HTR-8/SVneo (cell line): ENCODE measurements around the gene BAIAP2L2.
"Not testable (repeated sequence)": the region's sequence is repeated elsewhere in the genome, so short reads cannot be mapped to it uniquely, and the experiment has no call there.

ENCODE experiments used
- DNase-seq: peaks from one replicate; pipeline ENCODE4 v3.0.0; 2011; ENCODE audit warnings: low spot score, mixed read lengths; ENCODE audit not compliant: insufficient read length
- FAIRE-seq: peaks from 2 replicates; lab custom pipeline; 2011; peaks lifted over from hg19 to GRCh38; lab: Jason Lieb, UNC

The BAIAP2L2 gene

DNA sequence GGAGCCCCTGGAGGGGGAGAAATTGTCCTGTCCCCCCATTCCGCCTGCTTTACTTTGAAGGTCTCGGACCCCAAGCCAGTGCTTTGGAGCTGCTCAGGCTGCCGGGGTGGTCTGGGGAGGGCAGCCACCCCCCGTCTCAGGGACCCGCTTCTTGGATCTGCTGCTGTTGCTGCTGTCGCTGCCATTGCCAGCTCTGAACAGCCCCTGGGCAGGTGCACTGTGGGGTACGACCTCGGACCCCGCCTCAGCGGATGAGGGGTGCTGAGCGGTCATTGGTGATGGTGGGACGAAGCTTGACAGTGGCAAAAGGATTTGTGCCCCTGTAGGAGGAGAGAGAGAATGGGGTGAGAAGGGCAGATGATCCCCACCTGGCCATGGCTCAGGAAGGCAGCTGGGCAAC, 25.4 kb downstream of the BAIAP2L2 start:
- FAIRE-seq: no peak
- DNase-seq: no peak

DNA sequence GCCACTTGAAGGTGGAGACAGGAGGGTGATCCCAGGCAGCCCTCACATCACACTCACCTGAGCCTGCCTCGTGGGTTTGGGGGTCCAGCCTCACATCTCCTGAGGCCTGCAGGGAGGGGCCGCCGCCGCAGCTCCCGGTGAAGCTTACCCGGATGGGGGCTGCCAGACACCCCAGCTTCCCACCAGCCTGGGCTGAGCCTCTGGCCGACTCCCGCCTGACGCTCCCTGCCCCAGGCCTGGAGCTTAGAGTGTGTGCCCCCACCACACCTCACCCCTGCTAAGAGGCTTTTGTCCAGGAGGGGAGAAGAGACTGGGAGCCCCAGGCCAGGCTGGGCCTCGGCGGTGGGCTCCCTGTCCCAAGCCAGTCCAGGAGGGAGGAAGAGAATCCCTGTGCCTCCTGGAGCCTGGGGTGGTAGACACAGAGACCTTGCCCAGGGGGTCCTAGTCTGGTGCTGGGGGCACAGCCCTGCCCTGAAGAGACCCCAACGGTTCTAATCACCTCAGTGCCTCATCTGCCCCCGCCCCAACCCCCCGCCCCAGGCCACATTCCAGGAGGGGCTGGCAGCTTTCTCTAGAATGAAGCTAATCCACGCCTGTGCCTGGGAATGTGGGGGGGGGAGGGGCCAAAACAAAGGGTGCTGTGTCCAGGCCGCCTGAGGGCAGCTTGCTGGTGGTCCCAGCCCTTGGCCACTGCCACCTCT, 26.4 kb downstream of the BAIAP2L2 start, which contains the start of gene SLC16A8:
SLC16A8 (minus strand) TSS at position 254 of the 701 bp plus-strand sequence. CDS start 1,311 bp downstream, outside the sequence.
- FAIRE-seq: no peak

DNA sequence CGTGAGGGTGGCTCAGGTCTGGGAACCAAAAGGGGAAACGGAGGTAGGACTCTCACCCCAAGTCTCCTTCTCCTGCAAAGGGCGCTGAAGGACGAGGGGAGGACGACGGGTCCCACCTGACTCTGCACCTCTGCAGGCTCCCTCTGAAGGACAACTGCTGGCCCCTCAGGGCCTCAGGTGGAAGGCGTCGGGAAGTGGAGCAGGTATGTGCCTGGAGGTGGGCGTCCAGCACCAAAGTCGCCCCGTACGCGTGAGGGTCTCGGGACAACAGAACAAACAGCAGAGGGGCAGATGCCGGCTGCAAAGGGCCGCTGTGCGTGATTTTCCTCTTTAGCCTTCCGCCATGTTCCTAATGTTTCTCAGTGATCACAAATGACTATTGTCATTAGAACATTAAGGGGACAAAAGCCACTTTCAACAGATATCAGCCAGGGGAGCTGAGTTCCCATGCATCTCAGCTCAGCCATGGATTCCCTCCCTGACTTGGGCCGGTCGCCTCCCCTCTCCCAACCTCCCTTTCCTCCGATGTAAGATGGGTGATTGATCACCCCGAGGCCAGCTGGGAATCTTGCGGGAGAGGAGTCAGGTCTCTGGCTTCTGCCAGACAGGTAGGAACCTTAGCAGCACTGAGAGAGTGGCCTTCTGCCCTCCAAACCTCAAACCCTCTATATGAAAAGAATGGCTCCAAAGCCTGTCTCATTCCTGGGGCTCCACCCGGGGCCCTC, 27.3 kb downstream of the BAIAP2L2 start:
- no peak for FAIRE-seq

More for the DNA sequence above, 26.4 kb downstream of the BAIAP2L2 start, which contains the start of gene SLC16A8:
- DNase-seq: no peak

DNA sequence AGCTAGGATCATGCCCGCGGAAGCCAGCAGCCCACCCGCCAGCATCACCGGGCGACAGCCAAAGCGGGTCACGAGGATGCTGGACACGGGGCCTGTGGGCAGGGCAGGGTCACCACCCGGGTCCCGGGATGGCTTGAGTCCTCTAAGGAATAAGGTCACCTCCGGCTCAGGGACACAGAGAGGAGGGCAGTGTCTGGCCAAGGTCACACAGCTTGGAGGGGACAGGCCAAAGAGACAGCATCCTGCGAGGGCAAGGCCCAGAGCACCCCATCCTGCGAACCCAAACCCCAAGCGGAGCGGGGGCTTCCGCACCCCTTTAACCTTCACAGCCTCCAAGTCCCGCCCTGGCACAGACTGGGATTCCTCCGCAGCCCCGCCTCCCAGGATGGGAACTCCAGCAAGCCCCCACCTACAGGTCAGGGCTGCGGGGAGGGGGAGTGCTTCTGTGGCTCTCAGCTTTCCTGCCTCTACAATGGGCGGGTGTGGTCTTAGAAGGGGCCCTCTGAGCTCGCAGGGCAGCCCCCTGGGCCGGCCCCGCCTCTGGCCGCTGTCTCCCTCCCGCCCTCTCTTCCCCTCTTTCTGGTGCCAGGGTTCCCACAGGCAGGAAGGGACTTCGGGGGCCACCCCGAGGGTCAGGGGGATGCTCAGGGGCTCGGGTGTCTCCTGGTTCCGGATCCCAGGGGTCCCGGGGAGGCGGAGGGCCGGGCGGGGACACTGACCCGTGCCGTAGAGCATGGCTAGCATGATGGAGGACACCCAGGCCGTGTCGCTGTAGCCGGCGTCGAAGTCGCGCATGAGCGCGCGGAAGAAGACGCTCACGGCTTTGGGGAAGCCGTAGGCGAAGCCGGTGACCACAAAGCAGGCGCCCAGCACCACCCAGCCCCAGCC, 28.3 kb downstream of the BAIAP2L2 start:
- no peak for DNase-seq
- FAIRE-seq: no peak

More for the DNA sequence above, 27.3 kb downstream of the BAIAP2L2 start:
- no peak for DNase-seq

DNA sequence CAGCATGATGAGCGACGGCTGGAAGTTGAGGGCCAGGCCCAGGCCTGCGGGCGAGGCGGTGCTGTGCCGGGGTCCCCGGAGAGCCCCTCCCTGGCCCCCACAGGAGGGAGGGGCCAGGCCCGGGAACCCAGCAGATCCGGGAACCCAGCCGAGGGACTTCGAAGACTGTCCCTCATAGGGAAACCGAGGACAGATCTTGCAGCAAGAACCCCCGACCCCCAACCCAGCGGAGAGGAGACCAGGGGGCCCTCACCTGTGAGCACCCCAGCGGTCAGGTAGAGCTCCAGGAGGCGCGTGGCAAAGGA, 28.9 kb downstream of the BAIAP2L2 start:
- FAIRE-seq (no peak), DNase-seq (no peak)

DNA sequence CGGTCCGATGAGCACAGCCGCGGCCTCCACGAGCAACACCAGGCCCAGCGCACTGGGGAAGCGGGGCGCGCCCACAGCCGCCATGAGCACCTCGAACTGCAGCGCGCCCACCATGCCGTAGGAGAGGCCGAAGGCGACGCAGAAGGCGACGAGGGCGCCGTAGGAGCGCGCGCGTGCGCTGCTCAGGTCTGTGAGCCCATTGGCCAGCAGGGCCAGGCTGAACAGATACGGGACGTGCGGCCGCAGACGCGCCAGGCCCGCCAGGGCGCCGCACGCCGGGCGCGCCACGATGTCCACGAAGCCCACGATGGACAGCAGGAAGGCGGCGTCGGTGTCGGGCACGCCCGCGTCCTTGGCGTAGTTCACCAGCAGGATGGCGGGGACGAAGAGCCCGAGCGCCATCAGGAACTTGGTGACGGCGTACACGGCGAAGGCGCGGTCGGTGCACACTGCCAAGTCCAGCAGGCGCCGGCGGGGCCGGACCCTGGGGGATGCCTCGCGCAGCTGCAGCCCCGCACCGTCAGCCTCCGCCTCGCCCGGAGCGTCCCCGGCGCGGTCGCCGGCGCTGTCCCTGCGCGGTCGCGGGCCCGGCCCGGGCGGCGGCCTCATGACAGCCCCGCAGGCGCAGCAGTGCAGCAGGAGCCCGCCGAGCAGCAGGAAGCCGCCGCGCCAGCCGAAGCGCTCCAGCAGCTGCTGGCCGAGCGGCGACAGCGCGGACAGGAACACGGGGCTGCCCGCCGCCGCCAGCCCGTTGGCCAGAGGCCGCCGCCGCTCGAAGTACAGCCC, 29.4 kb downstream of the BAIAP2L2 start:
- no peak for FAIRE-seq
- DNase-seq: no peak

DNA sequence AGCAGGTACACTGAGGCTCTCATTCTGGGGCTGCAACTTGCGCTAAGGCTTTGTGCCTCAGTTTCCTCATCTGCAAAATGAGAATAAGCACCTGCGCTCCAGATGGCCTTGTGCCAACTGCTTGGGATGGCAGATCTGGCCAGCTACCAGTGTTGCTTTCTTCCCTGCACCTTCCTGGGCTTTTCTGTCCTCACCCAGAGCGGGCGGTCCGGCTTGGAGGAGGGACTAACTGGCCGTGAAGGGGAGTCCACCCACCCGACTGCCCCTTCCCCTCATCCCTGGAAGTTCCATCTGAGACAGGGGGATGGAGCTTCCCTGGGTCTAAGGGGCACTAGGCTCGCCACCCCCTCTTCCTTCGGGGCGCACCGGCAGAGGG, 30.0 kb downstream of the BAIAP2L2 start:
- DNase-seq: no peak
- no peak for FAIRE-seq

DNA sequence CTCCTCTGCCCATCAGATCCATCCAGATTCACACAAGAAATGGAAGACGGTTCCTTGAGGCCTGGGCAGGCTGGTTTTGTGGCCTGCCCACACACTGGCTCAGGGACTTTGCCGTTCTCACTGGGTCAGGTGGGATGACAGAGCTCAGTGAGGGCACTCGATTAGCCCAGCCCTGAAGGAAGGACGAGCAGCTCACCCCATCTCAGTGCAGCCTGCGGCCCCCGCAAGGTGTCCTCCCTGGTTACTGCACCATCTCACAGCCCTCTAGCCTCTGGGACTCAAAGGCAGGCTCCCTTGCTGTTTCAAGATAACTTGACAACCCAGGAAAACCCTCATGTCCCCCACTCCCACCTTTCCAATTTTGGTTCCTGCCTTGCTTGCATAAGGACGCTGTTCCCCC, 30.7 kb downstream of the BAIAP2L2 start:
- no peak for DNase-seq
- FAIRE-seq: no peak

DNA sequence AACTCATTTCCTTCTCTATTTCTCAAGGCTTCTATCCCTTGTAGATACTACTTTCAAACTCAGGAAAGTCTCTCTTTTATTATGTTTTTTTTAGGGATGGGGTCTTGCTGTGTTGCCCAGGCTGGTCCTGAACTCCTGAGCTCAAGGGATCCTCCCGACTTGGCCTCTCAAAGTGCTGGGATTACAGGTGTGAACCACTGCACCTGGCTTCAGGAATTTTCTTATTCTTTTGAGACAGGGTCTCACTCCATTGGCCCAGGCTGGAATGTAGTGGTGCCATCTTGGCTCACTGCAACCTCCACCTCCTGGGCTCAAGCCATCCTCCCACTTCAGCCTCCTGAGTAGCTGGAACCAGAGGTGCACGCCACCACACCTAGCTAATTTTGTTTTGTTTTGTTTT, 31.3 kb downstream of the BAIAP2L2 start:
- DNase-seq, FAIRE-seq: not testable (repeated sequence)

DNA sequence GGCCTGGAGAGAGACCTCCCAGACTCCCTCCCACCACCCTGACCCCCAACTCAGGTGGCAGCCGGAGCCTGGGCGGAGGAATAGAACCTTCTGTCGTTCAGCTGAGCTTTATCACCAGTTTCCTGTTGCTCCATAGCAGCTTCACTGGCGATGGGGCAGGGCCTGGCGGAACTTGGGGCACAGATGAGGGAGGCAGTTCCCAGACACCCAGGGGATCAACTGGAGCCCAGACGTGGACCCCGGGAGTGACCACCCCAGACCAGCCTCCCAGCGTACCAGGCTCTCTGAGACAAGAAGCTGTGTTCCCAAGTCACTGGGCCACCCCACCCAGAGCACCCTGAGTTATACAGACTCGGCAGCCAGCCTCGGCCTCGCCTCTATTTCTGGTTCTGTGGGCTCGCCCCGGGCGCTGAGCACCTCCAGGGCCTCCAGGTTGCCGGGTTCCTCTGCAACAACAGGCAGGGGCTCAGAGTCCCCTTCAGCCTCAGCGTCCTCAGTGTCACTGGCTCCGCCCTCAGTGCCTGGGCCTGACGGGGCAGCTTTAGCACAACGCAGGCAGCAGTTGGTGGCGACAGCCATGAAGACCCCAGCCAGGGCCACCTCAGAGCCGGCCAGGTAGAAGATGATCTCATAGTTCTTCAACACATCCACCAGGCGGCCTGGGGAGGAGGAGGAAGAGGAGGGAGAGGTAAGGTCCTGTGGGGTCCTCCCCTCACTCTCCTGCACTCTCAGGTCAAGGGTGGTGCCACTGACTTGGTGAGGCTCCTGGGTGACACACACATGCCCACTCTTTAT, 32.2 kb downstream of the BAIAP2L2 start:
- no peak for FAIRE-seq
- DNase-seq: no peak

DNA sequence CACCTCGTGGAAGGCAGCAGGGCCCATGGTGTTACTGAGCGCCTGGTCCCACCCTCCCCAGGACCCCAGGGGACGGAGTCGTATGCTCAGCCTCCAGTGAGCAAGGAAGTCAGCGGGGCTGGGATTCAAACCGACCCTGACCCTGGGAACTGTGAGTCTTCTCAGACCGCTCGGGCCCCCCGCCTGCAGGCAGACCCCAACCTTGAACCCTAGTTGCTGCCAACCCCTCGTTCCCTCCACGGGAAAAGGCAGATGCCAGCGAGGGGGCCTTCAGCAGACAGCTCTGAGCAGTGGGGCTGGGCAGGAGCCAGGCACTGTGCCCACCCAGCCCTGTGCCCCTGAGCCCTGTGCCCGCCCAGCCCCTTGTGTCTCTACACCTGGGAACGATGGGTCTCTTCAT, 32.9 kb downstream of the BAIAP2L2 start:
- FAIRE-seq: no peak
- no peak for DNase-seq

DNA sequence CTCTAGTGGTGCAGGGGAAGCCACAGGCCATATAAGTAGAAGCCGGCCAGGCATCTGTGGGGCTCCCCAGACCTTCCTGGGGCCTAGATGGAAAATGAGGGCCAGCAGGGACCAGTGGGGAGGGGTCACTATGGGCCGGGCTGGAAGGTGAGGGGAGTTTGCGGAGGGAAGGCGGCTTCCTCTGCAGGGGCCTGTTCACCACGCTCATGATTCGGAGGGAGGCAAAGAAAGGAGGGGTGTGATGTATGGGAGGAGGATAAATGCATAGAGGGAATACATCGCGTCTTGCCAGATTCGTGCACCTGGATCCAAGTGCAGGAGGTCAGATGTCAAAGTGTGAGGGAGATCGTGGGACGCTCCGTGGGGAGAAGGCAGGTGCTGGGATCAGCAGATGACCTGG, 33.4 kb downstream of the BAIAP2L2 start:
- no peak for FAIRE-seq
- DNase-seq: no peak

DNA sequence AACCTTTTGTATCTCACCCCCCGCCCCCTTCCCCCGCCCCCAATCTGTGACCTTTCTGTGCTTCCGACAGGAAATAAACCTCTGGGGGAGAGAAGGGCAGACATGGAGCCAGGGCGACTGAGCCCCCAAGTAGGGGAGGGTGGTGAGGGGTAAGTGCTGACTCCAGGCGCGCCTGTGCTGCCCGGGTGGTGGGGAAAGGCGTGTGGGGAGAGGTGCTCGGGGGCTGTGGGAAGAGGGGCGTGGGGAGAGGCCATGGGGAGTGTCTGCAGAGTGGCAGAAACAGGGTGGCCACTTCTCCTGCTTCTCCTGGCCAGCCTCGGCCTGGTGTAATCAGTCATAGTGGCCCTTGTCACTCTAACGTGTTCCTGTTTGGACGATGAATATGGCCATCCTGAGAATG, 34.5 kb downstream of the BAIAP2L2 start:
- no peak for DNase-seq
- FAIRE-seq: no peak

DNA sequence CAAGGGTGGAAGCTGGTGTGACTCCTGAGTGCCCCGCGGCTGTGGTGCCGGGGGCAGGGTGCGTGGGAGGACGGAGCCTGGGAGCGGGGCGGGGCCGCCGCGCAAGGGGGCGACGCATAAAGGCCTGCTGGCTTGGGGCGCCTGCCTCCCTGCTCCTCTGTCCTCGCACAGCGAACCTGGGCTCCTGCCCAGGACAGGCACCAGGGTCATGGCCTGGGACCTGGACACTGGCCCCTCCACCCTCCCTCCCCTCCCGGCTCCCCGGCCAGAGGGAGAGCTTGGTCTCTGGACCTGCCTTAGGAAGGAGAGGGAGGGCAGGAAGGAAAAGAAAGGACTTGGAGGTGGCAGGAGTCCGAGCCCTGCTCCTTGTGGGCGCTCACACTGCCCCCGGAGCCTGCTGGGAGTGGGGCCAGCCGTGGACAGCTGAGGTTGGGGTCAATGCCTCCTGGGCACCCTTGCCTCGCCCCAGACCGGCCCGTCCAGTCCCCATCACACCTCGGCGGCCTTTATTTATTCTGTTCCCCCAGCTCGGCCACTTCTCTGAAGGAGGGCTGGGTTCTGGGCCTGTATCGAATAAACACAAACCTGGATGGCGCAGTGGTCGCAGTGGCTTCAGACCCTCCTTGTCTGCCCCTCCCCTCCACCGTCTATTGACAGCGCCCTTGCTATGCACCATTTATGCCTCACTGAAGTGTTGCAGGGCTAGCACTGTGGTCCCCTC, 35.2 kb downstream of the BAIAP2L2 start:
- DNase-seq (no peak), FAIRE-seq (no peak)

DNA sequence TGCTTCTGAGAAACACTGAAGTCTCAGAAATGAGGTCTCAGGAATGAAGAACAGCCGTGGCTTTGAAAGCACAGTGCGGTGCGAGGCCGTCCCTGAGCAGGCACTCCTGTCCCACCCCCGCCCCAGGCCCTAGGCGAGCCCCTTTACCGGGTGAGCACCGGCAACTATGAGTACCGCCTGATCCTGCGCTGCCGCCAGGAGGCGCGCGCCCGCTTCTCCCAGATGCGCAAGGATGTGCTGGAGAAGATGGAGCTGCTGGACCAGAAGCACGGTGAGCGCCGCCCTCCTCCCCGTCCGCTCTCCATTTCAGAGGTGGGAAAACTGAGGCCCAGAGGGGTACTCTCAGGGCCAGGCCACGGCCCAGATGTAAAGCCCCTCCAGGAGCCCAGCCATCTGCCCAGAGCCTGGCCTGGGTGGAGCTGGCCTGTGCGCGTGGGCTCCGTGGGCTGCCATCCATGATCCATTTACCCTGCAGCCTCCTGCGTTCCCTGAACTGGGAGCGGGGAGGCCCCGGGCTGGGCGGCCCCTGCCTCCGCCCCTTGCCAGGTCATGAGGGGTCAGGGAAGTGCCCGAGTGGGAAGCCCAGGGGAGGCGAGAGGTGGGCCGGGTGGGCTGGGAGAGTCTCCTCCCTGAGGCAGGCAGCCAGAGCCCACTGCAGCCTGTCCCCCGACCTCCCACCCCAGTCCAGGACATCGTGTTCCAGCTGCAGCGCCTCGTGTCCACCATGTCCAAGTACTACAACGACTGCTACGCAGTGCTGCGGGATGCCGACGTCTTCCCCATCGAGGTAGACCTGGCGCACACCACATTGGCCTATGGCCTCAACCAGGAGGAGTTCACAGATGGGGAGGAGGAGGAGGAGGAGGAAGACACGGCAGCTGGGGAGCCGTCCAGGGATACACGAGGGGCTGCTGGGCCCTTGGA, 36.0 kb downstream of the BAIAP2L2 start:
- FAIRE-seq (no peak), DNase-seq (no peak)

DNA sequence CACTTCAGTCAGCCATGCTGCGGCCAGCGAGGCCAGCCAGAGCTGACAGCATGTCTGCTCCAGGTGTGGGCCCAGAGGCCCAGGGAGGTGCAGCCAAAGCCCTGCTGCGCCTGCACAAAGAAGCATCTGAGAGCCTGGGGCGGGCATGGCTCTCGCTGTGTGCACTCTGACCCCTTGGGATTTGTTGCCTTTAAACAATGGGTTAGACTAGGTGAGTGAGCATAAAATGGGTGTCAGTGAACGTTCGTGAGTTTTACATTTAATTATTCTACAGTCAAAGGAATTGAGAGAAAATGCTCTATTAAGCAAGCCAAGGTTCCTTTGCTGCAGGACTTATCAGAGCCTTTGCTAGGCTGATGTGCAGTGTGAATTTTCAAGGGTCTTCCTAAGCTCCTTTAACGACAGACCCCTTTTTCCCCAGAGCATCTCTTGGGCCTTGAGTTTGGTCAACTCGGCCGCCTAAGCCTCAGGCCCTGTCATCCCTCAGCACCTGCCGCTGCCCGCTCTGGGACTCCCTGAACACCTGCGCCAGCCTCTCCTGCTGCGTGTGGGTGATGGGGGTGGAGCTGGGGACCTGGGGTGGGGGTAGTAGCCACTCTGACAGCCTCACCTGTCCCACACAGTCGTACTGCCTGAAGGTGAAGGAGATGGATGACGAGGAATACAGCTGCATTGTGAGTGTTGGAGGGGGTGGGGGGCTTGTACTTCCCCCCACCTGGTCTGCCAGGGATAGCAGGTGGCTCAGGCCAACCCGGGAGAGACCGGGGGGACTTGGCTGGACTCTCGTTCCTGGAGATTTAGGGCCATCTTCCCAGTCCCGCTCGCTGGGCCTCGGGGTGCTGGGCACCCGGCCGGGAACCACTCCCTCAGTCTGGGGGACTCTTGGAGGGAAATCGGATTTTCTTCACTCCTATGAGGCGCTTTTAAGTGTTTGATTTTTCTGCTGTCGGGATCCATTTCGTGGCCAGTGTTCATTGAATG, 37.0 kb downstream of the BAIAP2L2 start:
- DNase-seq (no peak), FAIRE-seq (no peak)
